ENCODE data around the gene TYW1B.
"Not testable (repeated sequence)": the region's sequence is repeated elsewhere in the genome, so short reads cannot be mapped to it uniquely, and the experiment has no call there.

The TYW1B gene

GRCh38 chr7:72690177-72690576, 137.8 kb downstream of the TYW1B start:
- not testable (repeated sequence) for DNase-seq

DNA sequence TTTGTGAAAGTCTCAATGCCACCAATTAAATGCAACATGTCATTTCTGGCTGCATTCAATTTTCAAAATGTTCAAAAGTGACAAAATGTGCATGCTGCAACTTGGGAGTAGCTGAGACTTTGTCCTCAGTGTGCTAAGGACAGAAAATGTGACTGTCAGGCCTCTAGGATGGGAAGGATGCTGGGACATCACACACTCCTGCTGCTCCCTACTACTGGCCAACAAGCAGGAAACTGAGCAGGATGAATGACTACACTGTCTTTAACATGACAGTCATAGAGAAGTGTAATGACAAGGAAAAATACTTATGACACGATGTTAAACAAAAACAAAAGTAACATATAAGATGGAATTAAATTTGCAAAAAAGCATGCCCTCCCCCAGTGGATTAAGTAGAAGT, 138.7 kb downstream of the TYW1B start:
- not testable (repeated sequence) for DNase-seq

DNA sequence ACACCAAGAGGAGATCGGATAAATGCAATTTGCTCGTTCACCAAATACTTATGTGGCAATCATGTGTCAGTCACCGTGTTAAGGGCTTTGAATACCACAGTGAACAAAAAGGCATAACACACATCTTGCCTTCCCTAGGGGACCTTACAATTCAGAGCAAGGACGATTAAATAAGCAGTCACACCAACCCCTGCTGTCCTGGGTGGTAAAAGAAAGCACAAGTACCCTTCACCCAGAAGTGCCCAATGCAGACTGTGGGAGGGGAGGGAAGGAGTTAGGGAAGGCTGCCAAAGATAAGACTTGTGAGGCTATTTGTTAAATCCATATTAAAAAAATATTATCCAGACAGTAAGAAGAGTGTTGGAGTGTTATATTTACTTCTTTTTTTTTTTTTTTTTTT, 146.8 kb downstream of the TYW1B start:
- not testable (repeated sequence) for DNase-seq

DNA sequence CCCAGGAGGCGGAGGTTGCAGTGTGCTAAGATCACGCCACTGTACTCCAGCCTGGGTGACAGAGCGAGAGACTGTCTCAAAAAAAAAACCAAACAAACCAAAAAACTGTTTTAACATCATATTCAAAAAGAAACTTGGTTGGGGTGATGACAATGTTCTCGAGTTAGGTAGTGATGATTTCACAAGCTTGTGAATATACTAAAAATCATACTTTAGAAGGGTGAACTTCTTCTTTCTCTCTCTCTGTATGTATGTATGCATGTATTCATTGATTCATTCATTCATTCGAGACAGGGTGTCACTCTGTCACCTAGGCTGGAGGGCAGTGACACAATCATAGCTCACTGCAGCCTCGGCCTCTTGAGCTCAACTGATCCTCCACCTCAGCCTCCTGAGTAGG, 151.1 kb downstream of the TYW1B start:
- DNase-seq, result not testable (repeated sequence)

- DNase-seq, result not testable (repeated sequence)
Observed at GRCh38 chr7:72676086-72676690, 151.8 kb downstream of the TYW1B start.

- DNase-seq, result not testable (repeated sequence)
Observed at GRCh38 chr7:72675686-72676085, 152.3 kb downstream of the TYW1B start.

GRCh38 chr7:72674394-72674793, 153.6 kb downstream of the TYW1B start:
- no peak for DNase-seq

GRCh38 chr7:72670850-72671249, 157.2 kb downstream of the TYW1B start:
- DNase-seq, result not testable (repeated sequence)

DNA sequence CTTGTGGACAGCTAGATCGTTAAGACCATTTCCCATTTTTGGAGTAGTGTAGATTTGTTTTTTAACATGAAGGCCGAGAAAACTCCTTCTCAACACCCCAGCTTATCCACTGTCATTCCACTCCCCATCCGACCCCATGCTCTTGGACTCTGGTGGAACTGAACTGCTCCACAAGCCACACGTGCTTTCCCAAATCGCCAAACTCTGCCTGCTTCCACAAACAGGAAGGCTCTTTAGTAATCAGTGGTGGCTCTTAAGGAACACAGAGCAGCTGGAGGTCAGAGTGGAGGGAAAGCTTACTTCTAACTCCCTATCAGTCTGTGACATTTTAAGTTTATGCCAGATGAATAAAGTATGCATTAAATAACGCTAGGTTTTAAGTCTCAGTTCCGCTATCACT, 159.6 kb downstream of the TYW1B start:
- DNase-seq, result not testable (repeated sequence)

DNA sequence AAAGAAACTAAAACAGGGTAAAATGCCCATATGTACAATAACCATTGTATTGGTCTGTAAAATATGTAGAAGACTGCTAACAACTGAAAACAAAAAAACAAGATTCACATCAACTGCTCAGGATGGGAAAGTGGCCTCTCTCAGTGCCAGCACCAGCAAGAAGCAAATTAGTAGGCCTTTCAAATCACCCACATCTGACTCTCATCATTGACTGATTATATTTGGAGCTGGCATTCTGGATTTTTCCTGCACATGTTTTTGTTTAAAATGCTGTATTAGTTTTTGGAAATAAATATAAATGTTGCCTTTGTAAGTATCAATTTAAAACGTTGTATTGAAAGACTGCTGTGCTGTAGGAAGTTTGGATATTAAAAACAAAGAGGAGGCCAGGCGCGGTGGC, 161.0 kb downstream of the TYW1B start:
- not testable (repeated sequence) for DNase-seq

- not testable (repeated sequence) for DNase-seq
Observed at GRCh38 chr7:72648574-72648973, 179.4 kb downstream of the TYW1B start.

- DNase-seq, result not testable (repeated sequence)
Observed at GRCh38 chr7:72643708-72644107, 184.3 kb downstream of the TYW1B start.

DNA sequence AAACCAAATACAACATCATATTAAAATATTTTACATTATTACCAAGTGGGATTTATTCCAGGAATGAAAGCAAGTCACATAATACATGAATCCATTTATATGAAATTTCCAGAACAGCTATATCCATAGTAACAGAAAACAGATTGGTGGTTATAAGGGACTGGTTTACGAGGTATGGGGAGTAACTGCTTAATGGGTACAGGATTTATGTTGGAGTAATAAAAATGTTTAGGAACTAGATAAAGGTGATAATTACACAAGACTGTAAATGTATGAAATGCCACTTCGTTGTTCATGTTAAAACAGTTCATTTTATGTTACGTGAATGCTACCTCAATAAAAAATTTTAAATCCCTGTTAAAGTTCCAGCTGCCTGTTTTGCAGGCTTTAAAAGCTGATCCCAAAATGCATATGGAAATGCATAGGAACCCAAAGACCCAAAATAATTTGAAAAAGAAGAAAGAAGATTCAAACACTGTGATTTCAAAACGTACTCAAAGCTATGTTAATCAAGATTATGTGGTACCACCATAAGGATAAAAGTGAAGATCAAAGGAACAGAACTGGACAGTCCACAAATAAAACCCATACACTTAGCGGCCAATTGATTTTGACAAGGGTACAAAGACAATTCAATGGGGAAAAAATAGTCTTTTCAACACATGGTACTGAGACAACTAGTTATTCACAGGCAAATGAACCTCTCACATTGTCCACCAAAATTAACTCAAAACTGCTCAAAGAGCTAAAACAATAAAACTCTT, 186.3 kb downstream of the TYW1B start:
- DNase-seq, result not testable (repeated sequence)

DNA sequence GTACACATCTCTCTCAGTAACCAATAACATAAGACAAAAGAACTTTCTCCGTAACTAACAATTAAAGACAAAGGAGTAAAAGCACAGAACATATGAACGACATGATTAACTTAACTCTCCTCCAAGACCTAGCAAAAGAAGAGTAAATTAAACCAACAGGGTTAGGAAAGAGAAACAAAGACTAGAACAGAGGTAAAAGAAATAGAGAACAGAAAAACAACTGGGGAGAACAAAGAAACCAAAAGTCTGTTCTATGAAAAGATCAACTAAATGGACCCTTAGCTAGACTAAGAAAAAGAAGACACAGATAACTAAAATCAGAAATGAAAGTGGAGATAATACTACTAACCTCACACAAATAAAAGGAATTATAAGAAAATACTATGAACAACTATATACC, 187.3 kb downstream of the TYW1B start:
- DNase-seq, result not testable (repeated sequence)

- peak; percentile 5 for DNase-seq
Observed at GRCh38 chr7:72635273-72635908, 192.6 kb downstream of the TYW1B start.

GRCh38 chr7:72632765-72633292, 195.2 kb downstream of the TYW1B start:
- DNase-seq, result peak; percentile 73

GRCh38 chr7:72628375-72628774, 199.6 kb downstream of the TYW1B start:
- not testable (repeated sequence) for DNase-seq

- DNase-seq, result not testable (repeated sequence)
Observed at GRCh38 chr7:72626428-72627011, 201.5 kb downstream of the TYW1B start.

DNA sequence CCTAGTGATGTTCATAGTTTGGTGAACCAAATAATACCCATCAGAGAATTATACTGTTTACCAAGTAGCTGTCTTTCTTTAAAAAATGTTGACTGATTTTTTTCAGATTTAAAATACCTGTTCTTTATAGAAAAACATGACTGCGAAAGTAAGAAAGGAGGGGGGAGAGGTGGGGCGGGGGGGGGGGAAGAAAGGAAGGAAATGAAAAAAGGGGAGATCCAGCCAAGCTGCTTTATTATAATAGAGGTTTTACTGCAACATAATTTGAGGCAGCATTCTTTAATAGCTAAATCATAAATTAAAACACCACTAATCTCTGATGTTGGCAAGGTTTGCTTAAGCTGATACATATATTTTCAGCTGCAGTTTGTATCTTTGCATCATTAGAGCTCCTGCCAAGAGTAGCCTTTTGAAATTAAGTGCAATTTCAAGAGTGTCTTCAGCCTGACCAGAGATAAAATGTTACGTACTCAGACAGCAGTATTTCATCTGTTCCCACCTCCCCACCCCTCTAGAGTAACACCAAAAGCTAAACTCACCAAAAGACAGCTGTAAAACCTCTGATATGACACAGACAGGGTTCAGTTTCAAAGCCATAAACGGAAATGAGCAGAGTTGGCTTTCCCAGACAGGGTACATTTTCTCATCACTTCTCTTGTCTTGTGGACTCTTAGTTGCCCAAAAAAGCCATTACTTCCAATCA, 202.1 kb downstream of the TYW1B start:
- DNase-seq, result not testable (repeated sequence)

DNA sequence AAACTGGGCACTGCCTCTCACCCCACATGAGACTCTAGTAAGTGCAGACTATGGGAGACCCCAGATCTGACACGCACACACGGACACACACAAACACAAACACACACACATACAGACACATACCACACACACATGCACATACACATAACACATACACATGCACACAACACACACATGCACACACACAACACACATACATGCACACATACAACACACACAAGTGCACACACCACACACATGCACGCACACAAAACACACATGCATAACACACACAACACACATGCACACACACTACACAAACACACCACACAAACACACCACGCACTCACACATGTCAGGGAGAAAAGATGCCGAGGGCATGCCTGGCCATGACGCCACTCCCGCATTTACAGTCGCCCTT, 205.5 kb downstream of the TYW1B start:
- DNase-seq, result no peak

DNA sequence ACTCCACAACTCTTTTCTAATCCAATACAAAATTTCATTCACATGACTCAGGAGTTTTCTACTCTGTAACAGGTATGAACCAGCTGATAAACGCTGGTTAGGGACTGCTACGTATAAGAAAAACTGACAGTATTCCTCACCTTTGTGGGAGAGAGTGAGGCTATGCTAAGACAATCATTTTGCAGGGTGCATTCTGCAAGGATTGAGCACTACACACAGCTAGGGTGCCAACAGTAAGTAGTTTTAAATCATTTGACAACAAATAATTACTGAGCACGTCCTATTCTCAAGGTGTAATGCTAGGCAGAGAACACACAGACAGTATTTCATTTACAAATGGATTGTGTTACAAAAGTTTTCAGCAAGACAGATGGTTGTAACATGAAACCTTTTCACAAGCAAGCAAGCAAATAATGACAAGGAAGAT, 206.2 kb downstream of the TYW1B start:
- peak; percentile 2 for DNase-seq

- DNase-seq, result peak; percentile 5
Observed at GRCh38 chr7:72620923-72621322, 207.1 kb downstream of the TYW1B start.

Data from NCI-H82 (cell line).